Measurements from ENCODE around the gene HIGD2A.

GRCh38 chr5:176353533-176353932 is 35.0 kb upstream of the HIGD2A start:
- TF ChIP-seq TEAD1 (CRISPR knock-in tag; IDR thresholded peaks at IDR 0.05) (no peak), CTCF (IDR thresholded peaks at IDR 0.05) (no peak), TCF7 (CRISPR knock-in tag; IDR thresholded peaks at IDR 0.05; ENCODE audit: low read depth) (no peak), CBFB (CRISPR knock-in tag; IDR thresholded peaks at IDR 0.05; ENCODE audit: low read depth) (no peak), TP53 (CRISPR knock-in tag; IDR thresholded peaks at IDR 0.05) (no peak), ESRRA (CRISPR knock-in tag; IDR thresholded peaks at IDR 0.05; ENCODE audit: borderline replicate concordance) (no peak), IRF2 (CRISPR knock-in tag; IDR thresholded peaks at IDR 0.05; ENCODE audit: borderline replicate concordance, low read depth) (no peak), CREM (CRISPR knock-in tag; IDR thresholded peaks at IDR 0.05) (no peak), ELF4 (CRISPR knock-in tag; IDR thresholded peaks at IDR 0.05; ENCODE audit: low read depth) (no peak), ATF1 (CRISPR knock-in tag; IDR thresholded peaks at IDR 0.05) (no peak)
- TF ChIP-seq, protein P1, sequence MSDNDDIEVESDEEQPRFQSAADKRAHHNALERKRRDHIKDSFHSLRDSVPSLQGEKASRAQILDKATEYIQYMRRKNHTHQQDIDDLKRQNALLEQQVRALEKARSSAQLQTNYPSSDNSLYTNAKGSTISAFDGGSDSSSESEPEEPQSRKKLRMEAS (CRISPR knock-in tag; IDR thresholded peaks at IDR 0.05) = no peak
- TF ChIP-seq, protein P2, sequence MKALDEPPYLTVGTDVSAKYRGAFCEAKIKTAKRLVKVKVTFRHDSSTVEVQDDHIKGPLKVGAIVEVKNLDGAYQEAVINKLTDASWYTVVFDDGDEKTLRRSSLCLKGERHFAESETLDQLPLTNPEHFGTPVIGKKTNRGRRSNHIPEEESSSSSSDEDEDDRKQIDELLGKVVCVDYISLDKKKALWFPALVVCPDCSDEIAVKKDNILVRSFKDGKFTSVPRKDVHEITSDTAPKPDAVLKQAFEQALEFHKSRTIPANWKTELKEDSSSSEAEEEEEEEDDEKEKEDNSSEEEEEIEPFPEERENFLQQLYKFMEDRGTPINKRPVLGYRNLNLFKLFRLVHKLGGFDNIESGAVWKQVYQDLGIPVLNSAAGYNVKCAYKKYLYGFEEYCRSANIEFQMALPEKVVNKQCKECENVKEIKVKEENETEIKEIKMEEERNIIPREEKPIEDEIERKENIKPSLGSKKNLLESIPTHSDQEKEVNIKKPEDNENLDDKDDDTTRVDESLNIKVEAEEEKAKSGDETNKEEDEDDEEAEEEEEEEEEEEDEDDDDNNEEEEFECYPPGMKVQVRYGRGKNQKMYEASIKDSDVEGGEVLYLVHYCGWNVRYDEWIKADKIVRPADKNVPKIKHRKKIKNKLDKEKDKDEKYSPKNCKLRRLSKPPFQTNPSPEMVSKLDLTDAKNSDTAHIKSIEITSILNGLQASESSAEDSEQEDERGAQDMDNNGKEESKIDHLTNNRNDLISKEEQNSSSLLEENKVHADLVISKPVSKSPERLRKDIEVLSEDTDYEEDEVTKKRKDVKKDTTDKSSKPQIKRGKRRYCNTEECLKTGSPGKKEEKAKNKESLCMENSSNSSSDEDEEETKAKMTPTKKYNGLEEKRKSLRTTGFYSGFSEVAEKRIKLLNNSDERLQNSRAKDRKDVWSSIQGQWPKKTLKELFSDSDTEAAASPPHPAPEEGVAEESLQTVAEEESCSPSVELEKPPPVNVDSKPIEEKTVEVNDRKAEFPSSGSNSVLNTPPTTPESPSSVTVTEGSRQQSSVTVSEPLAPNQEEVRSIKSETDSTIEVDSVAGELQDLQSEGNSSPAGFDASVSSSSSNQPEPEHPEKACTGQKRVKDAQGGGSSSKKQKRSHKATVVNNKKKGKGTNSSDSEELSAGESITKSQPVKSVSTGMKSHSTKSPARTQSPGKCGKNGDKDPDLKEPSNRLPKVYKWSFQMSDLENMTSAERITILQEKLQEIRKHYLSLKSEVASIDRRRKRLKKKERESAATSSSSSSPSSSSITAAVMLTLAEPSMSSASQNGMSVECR (CRISPR knock-in tag; IDR thresholded peaks at IDR 0.05; ENCODE audit: borderline replicate concordance) = no peak
- TF ChIP-seq, protein P3, sequence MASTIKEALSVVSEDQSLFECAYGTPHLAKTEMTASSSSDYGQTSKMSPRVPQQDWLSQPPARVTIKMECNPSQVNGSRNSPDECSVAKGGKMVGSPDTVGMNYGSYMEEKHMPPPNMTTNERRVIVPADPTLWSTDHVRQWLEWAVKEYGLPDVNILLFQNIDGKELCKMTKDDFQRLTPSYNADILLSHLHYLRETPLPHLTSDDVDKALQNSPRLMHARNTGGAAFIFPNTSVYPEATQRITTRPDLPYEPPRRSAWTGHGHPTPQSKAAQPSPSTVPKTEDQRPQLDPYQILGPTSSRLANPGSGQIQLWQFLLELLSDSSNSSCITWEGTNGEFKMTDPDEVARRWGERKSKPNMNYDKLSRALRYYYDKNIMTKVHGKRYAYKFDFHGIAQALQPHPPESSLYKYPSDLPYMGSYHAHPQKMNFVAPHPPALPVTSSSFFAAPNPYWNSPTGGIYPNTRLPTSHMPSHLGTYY (CRISPR knock-in tag; IDR thresholded peaks at IDR 0.05) = no peak

Data from WTC11 (cell line).